ENCODE results near the gene CCL19.
A peak's percentile ranks its signal among the peaks of the same experiment; 100 is the strongest.

The CCL19 gene

GRCh38 chr9:34693560-34693959, 2.5 kb upstream of the CCL19 start:
- DNase-seq: no peak

DNA sequence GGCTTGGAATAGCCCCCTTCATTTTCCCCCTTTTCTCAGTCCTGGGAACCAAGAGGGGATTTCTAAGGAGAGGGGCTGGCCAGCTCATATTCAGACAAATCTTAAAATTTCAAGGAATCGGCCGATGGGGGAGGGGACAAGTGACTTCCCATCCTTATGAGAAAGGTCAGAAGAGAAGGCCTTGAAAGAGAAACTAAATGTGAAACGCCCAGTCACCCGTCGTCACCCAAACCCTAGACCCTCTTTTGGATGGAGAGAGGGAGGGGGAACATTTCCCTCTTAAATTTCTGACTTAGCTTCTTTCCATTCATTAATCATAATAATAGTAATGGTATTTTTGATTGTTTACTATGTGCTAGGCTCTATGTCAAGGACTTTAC, 850 bp upstream of the CCL19 start:
- DNase-seq: no peak

DNA sequence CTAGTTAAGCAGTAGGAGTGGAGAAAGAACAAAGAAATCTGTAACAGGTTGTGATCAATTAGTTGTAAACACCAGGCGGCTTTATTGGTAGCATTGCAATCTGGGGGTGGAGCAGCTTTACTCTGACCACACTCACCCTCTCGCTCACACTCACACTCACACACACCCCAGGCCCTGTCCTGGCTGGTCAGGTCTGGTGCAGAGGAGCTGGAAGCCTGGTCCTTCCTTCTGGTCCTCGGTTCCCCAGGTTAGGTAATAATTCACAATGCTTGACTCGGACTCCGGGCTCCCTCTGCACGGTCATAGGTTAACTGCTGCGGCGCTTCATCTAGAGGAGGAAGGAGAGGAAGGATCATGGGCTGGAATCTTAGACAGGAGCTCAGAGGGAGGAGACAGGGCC, 1.6 kb downstream of the CCL19 start:
- no peak for DNase-seq

DNA sequence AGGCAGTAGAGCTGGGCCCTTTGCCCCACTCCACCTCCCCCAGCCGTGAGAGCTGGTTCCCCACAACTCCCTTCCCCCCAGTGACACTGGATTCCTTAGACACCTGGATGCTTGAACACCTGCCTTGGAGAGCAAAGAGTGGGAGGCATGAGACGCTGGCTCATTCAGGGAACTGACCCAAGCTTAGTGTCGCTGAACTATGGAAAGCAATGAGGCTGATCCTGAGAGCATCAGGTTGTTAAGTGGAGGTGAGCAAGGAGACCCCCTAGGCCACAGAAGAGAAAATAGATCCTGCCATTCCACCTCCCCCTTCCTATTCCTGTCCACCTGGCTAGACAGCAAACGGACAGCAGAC, 2.0 kb downstream of the CCL19 start:
- peak; percentile 5 for DNase-seq

DNA sequence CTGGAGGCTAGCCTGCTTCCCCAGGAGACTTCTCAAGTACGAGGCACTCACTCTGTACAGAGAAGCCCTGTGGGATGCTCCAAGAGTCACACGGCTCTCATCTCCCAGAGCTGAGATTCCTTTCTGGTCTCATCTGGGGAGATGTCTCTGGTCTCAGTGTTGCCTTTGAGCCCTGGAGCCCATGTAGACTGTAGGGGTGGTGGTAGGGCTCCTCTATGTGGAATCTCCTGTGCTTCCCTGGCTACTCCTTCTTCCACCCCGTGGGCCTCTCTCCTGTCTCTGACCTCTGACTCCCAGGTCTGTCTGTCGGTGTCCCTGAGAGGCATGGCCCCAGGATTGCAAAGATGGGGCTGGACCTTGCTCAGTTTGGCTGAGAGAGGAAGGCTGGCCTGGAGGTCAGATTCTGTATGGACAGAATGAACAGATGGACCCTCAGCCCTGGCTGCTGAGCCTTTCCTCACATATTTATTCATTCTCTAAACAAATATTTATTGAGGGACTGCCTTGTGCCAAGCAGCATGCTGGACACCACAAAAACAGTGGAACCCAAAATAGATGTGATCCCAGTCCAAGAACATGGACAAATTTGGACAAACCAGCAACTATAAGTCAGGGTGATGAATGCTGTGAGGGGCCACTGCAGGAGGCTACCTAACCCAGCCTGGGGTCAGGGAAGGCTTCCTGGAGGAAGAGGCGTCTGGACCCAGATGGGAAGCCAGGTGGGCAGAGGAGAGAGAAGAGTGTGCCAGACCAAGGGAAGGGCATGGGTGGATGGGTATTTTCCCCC, 2.6 kb downstream of the CCL19 start:
- no peak for DNase-seq

- no peak for DNase-seq
Observed at GRCh38 chr9:34687276-34688030, 3.6 kb downstream of the CCL19 start.

DNA sequence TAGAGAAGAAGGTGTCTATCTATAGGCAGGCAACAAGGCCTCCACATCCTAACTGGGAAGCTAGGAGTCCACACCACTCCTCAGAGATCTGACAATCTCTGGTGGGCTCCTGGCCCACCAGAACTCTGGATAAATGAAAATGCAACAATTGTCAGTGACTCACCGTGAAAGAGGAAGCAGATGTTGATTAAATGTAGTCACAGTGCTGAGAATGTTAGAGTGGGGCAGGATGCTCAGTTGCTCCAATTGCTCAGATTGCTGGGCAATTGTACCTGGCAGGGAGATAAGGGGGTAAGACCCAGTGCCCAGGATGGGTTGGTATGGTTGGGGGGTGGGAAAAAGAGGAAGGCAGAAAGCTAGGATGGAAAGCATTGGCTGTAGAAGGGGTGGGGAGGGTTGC, 4.3 kb downstream of the CCL19 start:
- no peak for DNase-seq

- DNase-seq: no peak
Observed at GRCh38 chr9:34686231-34686630, 4.8 kb downstream of the CCL19 start.

DNA sequence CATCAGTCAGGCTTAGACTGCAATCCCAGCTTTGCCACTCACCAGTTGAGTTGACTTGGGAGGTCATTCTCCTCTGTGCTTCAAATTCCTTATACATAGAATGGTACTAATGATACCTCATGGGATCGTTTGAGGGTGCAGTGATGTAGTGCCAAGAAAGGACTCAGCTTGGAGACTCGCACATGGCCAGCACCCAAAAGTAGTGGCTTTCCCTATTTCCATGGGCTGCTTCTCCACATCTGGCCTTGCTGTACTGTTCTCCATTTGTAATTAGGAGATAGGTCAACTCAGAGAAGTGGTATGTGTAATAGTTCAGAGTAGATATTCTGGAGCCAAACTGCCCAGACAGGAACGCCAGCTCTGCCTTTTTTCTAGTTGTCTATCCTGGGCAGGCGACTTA, 5.5 kb downstream of the CCL19 start:
- no peak for DNase-seq

- no peak for DNase-seq
Observed at GRCh38 chr9:34684816-34685215, 6.3 kb downstream of the CCL19 start.

DNA sequence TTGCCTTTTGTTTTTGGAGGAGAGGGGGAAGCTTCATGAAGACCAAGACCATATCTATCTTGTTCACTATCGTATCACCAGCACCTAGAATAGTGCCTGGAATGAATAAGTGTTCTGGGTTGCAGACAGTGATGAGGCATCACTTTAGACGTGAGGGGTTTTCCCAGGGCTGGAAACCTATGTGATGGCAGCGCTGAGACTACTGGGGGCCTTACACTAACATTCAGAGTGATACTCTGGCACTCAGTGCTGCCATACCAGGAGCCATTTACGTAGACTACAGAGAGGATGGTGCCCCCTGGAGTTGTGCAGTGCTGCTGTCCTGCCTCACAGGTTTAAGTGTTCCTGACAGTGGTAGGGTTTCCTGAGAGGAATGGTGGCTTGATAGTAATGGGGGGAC, 6.9 kb downstream of the CCL19 start:
- no peak for DNase-seq

DNA sequence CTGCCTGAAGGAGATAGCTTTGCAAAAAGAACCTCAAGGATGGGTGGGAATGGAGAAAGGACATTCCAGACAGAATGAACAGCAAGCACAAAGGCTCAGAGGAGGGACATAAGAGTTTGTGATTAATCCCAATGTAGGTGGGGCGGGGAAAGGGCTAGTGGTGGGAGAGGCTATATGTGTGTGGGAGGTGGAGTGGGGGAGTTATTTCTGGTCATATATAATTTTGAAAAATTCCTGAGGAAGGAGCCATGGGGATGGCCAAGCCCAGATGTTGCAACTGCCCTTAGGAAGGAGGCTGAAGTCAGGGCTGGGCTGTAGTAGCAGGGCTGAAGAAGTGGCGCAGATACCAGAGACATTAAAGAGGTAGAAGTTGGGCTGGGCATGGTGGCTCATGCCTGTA, 15.2 kb downstream of the CCL19 start:
- no peak for DNase-seq

DNA sequence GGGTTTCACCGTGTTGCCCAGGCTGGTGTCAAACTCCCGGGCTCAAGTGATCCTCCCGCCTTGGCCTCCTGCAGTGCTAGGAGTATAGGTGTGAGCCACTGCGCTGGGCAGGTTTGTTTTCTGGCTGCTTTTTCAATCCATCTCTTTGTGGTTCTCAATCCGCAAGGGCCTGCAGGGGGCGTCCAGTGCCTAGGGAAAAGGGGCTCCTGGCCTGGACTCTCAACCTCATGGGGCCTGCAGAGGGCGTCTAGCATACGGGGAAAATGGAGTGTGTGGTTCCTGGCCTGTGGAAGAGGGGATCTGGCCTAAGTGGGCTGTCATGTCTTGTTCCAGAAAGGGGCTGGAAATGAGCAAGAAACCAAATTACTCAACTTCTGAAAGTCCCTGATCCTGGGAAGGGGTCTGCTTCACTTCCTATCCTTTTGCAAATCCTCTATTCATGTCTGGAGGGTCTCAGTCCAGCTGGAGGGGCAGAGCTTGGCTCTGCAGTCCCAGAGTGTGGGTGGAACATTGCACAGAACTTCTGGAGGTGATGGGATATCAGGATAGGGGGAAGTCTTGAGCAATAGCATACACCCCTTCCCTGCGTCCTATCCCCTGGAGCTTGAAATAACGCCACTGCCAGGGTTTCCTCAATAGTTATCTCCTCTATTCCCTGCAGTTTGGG, 15.9 kb downstream of the CCL19 start:
- DNase-seq: peak; percentile 35

- no peak for DNase-seq
Observed at GRCh38 chr9:34674440-34674839, 16.6 kb downstream of the CCL19 start.

GRCh38 chr9:34671307-34671706, 19.8 kb downstream of the CCL19 start:
- DNase-seq: no peak

GRCh38 chr9:34669809-34670562, 21.1 kb downstream of the CCL19 start:
- no peak for DNase-seq

- peak; percentile 83 for DNase-seq
Observed at GRCh38 chr9:34665381-34666250, 25.5 kb downstream of the CCL19 start.

DNA sequence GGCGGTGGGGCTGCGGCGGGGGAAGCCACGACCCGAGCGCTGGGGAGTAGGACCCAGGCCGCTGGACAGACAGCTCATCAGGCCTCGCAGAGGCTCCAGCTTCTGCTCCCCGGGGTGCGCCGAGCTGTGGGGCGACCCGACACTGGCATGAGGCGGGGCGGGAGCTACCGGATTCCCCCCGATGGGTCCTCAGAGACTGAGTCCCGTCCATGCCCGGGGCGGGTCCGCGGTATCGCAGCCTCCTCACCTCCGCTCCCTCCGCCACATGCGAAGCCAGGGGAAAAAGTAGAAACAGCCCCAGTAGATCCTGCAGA, 26.1 kb downstream of the CCL19 start:
- no peak for DNase-seq

DNA sequence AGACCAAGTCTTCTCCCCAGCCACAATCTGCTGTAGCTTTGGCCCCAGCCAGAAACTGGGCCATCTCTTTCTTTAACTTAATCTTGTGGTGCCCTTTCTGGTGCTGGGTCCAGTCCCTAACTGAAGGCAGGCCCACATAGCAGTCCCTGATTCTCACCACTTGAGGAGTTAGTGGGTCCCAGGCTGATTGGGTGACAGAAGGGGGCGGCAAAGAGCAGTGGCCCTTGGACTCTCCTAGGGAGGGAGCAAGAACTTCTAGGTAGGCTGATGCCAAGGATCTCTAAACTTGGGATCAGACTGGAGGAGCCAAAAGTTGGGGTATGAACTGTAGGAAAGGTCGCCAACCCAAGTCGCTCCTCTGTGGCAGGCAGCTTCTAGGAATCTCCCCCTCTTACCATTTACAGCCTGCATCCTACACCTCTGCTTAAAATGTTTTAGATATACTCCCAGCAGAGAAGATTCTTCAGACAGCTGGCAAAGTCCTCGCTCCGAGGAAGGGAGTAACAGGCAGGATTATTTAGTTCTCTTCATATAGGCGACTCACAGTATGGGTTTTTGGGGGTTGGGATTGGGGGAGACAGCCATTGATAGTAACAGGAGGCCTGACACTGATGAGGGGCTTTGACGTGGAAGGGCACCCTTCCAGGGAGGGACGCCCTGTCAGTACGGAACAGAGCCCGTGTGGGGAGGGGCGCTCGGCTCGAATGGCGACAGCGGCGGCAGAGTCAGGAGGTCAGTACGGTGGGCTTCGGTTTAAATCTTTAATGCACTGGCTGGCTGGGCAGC, 26.6 kb downstream of the CCL19 start:
- DNase-seq: peak; percentile 7

GRCh38 chr9:34663303-34663605, 27.8 kb downstream of the CCL19 start:
- no peak for DNase-seq

DNA sequence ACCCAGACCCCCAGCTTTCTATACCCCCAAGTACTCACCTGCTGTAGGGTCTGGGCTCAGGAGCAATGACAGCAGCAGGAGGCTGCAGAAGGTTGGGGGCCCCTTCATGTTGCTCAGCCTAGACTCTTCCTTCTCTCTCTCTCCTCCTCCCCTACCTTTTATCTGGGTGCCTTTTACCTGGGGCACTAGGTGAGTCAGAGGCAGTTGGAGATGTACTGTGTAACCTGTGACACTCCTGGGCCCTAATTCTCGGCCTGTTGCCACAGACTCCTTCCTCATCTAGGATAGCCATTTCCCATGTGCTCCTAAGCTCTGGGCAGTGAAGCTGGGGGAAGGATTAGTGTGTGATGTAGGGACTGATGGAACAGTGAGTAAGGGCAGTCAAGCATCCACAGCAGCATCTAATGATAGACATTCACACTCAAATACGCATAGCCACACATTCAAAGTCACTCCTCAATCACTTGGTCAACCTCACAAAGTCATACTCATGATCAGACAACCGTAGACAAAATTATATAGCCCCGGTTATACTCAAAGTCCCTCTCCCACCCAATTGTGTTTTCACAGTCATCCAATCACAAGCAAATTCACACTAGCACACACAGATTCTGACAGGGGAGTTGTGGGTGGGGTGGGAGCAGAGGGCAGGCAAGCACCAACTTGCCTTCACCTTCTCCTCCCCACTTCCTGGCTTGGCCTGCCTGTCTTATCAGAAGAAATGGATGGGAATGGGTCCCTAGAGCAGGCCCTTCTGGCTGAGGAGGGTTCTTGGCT, 28.4 kb downstream of the CCL19 start, which contains the start of gene CCL27:
Gene CCL27, minus strand, starts transcription at position 132 of the 777 bp plus-strand sequence. Its CDS starts 24 bp downstream, at position 108.
- DNase-seq: no peak
